NCI-H2107 (cell line): Measurements from ENCODE around the gene NUDCD2.
"Not testable (repeated sequence)": the region's sequence is repeated elsewhere in the genome, so short reads cannot be mapped to it uniquely, and the experiment has no call there.

Experiments used
- DNase-seq: peaks from one replicate; lab custom pipeline; 2025; lab: John Stamatoyannopoulos, UW

The NUDCD2 gene

DNA sequence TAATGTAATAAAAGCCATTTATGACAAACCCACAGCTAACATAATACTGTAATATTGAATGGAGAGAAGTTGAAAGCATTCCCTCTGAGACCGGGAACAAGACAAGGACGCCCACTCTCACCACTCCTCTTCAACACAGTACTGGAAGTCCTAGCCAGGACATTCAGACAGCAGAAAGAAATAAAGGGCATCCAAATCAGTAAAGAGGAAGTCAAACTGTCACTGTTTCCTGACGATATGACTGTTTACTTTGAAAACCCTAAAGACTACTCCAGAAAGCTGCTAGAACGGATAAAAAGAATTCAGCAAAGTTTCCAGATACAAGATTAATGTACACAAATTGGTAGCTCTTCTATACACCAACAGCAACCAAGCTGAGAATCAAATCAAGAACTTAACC, 33.8 kb downstream of the NUDCD2 start:
- not testable (repeated sequence) for DNase-seq

DNA sequence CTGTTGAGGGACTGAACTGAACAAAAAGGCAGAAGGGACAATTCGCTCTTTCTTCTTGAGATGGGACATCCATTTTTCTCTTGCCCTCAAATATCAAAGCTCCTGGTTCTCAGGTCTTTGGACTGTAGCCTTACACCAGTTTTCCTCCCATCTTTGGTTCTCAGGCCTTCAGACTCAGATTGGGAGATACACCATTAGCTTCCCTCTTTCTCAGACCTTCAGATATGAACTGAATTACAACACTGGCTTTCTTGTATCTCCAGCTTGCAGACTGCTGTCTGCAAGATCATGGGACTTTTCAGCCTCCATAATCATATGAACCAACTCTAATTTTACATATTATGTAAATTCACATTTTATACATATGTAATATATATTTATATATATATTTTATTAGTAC, 35.1 kb downstream of the NUDCD2 start:
- DNase-seq = no peak

- DNase-seq = not testable (repeated sequence)
These were observed 44.2 kb downstream of the NUDCD2 start for GRCh38 chr5:163415673-163416072.

GRCh38 chr5:163410505-163410904, 49.4 kb downstream of the NUDCD2 start:
- no peak for DNase-seq

- no peak for DNase-seq
These were observed 50.5 kb downstream of the NUDCD2 start for GRCh38 chr5:163409384-163409783.

GRCh38 chr5:163408311-163408923, 51.5 kb downstream of the NUDCD2 start:
- DNase-seq = no peak

GRCh38 chr5:163407034-163407655, 52.8 kb downstream of the NUDCD2 start:
- no peak for DNase-seq

- DNase-seq = no peak
These were observed 55.3 kb downstream of the NUDCD2 start for GRCh38 chr5:163404364-163405173.

- no peak for DNase-seq
These were observed 57.9 kb downstream of the NUDCD2 start for GRCh38 chr5:163402007-163402406.

GRCh38 chr5:163401271-163401670, 58.6 kb downstream of the NUDCD2 start:
- no peak for DNase-seq

GRCh38 chr5:163399923-163400322, 60.0 kb downstream of the NUDCD2 start:
- no peak for DNase-seq

DNA sequence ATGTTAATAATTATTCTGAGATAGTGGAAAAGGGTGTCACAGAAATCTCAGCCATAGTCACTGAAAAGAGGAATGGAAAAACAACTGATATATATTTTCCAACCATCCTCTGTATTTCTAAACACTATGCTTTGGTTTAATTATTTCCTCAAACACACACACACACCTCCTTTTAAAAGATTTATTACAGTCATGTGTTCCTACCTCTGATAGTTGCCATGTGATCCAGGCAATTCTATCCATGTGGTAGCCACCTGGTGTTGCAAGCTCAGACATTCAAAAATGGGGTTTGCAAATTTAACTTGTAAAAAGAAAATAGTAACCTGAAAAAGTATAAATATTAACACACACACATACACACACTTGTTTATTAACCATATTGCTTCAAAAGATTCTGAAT, 62.5 kb downstream of the NUDCD2 start:
- no peak for DNase-seq

DNA sequence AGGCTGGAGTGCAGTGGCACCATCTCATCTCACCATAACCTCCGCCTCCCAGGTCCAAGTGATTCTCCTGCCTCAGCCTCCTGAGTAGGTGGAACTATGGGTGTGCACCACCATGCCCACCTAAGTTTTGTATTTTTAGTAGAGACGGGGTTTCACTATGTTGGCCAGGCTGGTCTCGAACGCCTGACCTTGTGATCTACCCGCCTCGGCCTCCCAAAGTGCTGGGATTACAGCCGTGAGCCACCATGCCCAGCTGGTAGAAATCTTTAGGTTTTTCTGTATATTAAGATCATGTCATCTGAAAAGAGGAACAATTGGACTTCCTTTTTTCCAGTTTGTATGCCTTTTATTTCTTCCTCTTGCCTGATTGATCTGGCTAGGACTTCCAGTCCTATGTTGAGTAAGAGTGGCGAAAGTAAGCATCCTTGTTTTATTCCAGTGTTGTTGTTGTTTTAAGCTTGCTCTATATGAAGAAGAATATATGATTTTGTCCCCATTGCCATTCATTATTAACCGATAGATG, 63.0 kb downstream of the NUDCD2 start:
- DNase-seq = not testable (repeated sequence)
